RCC 7860 (cell line): ENCODE data around the gene EMP2.

Experiments
- DNase-seq: peaks from one replicate; pipeline ENCODE4 v3.0.0-alpha.2; 2015; ENCODE audit warnings: low spot score
- FAIRE-seq: peaks from 2 replicates; lab custom pipeline; 2012; peaks lifted over from hg19 to GRCh38; lab: Jason Lieb, UNC

EMP2 gene

DNA sequence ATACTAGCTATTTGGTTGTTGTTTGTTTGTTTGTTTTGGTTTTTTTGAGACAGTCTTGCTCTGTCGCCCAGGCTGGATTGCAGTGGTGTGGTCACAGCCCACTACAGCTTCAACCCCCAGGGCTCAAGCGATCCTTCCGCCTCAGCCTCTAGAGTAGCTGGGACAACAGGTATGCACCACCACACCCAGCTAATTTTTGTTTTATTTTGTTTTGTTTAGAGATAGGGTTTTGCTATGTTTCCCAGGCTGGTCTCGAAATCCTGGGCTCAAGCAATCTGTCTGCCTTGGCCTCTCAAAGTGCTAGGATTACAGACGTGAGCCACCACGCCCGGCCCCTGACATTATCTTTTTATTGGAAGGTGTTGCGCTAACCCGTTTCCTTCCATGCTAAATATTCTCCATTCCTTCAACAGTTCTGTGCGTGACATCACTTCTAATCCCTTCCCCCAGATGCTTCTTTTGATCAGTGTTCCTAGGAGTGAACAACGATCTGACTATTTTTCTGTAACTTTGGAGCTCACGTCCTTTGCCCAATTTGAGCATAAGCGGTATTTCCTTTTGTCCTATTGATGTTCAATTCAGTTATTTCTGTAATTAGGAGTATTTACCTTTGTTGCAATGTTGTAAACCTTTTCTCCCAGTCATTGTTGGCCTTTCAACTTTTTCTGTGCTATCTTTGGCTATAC is 30.2 kb upstream of the EMP2 start:
- FAIRE-seq = no peak
- no peak for DNase-seq

DNA sequence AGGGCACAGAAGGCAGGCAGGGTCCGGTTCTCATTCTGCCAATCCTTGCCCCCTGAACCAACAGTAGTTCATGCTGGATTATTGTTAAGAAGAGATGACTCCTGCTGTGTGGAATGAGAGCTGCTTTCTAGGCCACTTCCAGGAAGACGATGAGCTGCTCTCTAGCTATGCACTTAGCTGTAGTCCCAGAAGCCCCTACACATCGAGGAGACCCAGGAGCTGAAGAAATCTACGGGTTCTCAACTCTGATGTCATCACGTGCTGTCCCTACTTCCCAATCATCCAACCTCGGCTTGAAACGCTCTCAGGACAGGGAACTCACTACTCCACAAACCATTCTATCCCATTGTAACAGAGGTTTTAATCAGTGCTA is 29.0 kb upstream of the EMP2 start:
- DNase-seq (no peak), FAIRE-seq (no peak)

DNA sequence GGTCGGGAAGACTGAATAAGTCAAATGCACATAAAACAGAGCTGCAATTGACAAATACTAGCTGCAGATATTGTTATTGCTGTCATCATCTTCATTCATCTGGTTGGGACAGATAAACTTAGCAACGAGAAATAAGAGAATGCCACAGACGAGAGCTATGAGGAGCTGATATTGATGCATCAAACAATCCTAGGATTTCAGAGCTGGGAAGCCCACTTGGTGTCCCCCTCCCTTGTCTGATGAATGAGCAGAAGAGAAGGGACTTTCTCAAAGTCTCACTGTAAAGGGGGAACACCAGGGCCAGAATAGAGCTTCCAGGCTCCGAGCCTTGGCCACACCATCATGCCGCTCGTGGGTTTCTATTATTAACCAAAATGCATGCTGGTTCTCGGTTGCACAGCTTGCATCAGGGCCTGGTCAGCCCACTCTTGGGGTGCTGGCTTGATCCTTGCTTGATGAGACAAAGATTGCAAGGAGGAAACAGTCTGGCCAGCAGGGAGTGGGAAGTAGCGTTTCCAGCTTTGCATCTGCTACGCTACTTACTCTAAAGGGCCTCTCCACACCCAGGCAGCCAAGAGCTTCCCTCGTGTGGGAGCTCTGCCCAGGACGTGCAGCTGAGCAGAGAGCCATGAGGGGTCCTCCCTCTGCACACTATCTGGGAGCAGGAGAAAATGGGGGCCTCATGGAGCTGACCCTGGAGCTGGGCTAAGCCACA is 28.4 kb upstream of the EMP2 start:
- FAIRE-seq (no peak), DNase-seq (no peak)

DNA sequence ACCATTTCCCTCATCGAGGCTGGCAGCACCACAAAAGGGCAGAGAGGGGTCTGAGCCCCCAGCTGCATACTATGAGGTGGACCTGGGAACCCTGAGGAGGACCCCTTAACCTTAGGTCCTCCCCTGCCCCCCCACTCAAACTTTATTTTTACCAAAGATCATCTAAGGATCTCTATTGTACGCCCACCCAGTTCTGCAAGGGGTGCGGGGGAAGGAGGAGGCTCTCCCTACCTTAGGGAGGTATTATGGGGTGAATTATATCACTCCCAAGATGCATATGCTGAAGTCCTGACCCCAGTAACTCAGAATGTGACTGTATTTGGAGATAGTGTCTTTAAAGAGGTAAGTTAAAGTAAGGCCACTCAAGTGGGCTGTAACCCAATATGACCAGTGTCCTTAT is 26.8 kb upstream of the EMP2 start:
- DNase-seq = no peak
- no peak for FAIRE-seq

DNA sequence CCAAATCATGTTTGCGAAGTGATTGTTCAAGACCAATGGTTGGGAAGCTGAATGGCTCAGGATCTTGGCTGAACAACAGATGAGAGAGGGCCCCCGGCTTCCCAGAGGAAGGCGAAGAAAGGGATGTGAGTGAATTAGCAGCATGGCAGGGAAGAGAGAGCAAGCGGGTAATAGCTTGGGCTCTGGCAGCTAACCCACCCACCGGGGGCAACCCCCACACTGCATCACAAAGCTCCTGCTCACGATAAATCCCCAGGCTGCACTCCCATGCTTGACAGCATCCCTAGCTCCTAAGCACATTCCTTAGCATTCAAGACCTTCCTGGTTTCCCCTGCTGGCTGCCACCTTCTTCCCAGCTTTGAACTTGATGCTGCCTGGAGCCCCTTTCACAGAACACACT is 26.2 kb upstream of the EMP2 start:
- DNase-seq = no peak
- no peak for FAIRE-seq

DNA sequence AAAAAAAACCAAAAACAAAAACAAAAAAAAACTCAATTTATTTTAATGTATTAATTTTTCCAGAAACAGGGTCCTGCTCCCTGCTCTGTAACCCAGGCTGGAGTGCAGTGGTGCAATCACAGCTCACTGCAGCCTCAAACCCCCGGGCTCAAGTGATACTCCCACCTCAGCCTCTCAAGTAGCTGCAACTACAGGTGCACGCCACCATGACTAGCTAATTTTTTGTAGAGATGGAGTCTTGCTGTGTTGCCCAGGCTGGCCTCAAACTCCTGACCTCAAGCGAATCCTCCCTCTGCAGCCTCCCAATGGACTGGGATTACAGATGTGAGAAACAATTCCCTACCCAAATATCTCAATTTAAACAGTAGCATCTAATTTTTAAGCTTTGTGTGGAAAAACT is 25.2 kb upstream of the EMP2 start:
- DNase-seq (no peak), FAIRE-seq (no peak)

DNA sequence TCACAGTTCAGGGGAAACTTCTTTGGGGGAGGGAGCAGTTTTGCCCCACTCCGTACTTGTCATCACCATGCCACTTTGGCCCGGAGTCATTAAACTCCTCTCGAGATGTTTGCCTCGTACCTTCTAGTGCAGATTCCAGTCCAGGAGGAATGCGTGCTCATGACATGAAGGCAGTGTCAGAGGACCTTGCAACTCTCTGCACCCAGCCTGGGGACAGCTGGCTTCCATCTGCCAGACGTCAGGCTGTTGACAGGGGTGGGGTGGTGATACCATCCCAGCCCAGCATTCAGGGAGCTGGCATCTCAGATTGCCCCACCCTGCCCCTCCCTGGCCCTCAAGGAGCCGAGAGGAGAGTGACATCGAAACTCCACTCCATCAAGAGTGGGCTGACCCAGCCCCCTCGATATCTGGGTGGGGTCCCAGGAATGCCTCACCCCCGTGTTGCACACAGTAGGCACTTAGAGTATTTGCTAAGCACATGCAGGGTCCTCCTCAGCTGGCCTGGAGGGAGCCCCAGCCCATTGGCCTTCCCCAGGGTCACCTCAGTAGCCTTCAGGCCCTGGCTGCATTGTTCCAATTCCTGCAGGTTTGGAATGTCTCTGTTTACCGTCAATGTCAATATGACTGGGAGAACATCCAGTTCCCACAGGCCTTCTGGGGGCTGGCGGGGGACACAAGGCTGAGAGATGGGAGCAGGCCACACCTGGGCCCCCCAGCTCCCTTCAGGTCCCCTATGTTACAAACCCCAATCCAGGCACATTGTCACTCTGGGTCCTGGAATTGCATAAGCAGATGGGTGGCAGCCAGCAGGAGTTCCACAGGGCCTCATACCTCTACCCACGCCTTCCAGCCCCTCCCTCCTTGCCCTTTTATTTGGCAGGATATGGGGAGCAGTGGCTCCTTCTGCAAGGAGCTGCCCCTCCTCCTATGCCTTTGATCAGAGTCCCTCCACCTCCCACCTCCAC is 21.3 kb upstream of the EMP2 start:
- FAIRE-seq = no peak
- no peak for DNase-seq

DNA sequence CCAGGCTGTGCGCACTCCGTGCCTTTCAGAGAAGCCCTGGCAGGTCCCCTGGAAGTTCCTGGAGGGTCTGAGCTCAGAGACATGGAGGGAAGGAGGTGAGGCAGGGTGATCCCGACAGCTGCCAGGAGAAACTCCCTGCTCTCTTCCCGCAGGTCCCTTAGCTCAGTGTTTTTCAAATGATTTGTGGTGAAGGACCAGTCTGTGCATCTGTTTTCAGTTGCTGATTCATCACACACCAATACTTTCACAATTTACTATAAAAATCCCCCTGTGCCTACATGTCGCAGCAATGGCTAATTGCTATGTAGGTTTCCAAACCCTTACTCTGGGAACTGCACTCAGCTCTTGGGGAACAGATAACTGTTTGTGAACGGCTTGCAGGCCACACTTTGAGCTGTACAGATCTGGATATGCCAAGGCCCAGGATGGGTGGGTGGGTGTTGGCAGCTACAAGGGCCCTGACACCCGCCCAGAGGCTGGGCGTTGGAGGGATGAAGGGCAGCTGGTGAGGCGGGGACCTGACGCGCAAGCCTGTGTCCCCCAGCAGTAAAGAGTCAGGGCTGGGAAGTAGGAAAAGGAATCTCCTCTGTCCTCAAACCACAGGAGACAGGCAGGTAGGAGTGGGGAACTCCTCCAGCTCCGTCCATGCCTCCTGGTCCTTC is 20.5 kb upstream of the EMP2 start:
- no peak for DNase-seq

DNA sequence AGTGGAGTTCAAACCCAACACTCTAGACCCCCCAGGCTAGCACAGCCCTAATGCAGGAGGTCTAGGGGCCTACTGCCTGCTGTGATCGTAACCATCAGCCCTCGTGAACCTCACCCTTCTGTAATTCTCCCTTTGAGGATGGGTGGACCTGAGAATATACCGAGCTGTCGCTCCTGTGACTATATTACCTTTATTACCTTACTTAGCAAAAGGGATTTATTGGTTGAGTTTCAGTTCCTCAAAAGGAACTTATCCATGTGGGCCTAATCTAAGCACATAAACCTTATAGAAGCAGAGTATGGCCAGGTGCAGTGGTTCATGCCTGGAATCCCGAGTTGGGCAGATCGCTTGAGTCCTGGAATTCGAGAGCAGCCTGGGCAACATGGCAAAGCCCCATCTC is 19.2 kb upstream of the EMP2 start:
- FAIRE-seq = no peak
- DNase-seq = no peak

More for the DNA sequence above, 20.5 kb upstream of the EMP2 start:
- no peak for FAIRE-seq

DNA sequence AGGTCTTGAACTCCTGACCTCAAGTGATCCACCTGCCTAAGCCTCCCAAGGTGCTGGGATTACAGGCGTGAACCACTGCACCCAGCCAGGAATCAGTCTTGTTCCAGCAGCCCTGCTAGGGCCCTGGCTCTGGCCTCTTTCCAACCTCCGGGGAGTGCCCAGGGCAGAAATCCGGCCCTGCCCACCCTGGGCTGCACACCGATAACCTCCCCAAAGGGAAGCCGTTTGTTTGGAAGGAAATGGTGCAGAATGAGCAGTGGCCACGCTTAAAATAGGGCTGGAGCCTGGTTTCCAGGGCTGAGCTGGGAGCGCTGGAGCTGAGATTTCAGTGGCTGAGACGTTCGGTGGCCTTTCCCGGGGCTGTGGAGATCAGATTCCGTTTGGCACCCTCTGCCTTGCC is 17.8 kb upstream of the EMP2 start:
- no peak for DNase-seq
- FAIRE-seq = no peak

DNA sequence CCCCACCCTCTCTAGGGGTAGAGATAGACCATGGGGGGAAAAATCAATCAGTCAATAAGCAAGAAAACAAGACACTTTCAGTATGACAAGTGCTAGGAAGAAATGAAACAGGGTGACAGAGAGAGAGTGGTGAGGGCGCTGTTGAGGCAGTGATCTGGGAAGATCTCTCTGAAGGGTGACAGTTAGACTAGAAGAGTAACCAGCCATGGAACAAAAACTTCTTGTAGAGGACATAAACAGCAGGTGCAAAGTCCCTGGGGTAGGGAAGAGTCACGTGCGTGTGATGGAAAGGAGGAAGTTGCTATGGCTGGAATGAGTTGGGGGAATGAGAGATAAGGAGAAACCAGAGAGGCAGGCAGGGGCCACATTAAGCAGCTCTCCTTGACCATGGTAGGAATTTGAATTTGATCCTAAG is 16.8 kb upstream of the EMP2 start:
- FAIRE-seq (no peak), DNase-seq (no peak)

DNA sequence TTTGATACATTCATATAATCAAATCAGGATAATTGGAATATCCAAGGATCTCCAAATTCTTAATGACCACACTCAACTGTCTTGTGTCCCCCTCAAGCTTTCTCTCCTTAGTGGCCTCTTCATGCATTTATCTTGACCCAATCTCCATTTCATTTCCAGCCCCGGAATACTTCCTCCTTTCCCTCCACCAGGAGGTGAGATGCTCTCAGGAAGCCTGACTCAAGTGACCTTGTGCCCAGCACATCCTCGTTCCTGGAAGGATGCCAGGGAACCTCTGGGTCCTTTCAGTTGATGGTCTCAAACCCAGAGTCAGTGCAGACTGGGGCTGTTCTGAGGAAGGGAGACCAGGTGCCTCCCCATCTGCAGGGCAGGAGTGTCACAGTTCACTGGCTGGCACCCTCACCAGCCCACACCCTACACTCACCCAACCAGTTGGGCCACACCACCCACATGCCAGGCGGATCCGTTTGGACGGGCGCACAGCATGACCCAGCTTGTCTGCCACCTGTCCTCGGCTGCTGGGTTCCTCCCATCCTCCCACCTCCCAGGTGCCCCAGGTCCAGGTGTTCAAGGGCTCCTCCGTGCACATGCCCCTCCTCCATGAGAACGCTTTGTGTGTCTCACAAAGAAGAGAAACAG is 14.0 kb upstream of the EMP2 start:
- FAIRE-seq = no peak
- DNase-seq = no peak

DNA sequence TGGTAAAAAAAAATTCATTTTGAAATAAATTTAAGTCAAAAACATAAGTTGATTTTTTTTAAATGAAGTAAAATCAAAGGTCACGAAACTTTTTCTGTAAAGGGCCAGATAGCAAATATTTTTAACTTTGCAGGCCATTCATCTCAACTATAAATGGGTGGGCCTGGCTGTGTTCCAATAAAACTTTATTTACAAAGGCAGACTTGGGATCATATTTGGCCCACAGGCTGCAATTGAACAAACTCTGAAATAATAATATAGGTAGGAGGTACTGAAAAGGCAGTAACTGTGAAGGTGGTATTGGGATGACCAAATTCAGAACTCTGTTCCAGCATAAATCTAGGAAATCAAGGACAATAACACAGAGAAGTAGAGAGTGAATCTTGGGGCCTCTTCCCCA is 12.2 kb upstream of the EMP2 start:
- FAIRE-seq = no peak
- DNase-seq = no peak

DNA sequence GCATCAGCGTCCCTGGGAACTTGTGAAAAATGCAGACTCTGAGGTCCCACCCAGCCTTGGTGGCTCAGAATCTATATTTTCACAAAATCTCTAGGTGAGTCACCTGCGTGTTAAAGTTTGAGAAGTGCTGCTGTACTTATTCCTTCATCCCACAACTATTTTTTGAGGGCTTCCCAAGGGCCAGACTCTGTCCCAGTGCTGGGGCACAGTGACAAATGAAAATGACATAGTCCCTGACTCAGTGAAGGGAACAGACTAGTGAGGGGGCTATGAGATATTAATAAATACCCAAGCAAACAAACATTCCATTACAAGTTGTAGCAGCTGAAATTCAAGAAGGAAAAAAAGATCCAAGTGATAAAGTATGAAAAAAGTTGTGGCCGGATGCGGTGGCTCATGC is 9.9 kb upstream of the EMP2 start:
- DNase-seq (no peak), FAIRE-seq (no peak)

DNA sequence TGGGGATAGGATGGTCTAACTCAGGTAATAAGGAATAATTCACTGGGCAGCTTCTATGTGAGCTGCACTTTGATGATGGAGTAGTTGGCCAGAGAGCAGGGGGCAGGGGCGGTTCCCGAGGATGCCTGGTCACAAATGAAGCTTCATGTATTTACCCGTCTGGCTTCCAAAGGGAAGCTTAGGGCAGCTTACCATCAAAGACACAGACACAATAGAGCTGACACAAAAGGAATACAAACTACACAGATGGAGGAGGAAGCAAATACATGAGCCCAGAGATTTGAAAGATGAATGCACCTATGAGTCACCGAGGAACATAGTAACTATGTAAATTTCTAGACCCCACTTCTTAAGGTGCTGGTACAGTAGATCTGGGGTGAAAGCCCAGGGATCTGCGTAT is 8.7 kb upstream of the EMP2 start:
- no peak for FAIRE-seq
- no peak for DNase-seq

DNA sequence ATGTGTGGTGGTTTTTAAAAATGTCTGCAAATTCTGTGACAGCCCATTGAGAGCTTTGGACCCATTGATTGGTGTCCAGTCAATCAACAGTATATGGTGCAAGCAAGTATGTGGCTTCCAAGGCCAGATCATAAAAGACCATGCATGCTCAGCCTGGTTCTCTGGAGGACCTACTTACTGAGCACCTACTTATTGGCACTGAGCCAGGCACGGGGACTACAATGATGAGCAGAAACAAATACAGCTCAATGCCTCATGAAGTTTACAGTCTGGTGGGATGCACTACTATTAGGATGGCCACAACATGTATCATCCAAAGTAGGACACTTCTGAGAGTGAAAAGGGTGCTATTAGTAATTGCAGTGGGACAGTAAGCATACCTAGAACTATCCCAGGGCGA is 7.2 kb upstream of the EMP2 start:
- DNase-seq = no peak
- no peak for FAIRE-seq

DNA sequence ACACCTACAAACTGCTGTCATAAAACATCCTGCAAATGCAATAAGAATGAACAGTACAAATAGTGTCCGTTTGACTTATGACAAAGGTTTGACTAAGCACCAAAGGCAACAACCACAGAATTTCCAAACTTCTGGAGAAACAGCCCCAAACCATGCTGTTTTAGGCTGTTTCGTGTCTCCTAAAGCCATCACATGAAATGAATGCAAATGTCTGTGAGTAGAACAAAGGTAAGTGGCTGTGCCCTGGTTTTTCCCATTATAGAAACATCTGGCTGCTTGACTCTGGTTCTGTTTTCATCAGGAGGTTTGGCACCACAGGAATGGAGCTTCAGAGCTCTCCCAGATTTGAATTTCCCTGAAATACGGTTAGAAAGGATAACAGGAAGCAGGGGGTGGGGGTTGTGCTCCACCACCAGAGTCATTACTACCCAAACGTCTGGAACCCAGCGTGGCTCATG is 4.6 kb upstream of the EMP2 start:
- DNase-seq = peak; percentile 18
- no peak for FAIRE-seq

DNA sequence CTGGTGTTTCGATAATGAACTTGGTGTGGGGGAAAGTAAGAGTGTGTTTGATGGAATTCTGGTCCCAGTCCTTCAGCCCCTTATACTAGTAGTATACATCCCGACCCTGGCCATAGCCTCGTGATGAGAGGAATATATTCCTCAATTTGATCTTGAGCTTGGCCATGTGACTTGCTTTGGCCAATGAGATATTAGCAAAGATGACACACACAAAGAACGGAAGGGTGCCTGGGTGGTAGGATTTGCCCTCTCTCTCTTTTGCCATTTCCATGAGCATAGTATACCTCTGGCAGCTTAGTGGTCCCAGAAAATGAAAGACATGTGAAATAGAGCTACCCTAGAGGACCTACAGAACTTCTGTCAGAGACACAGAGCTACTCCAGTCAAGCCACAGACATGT is 2.9 kb upstream of the EMP2 start:
- FAIRE-seq = no peak

DNA sequence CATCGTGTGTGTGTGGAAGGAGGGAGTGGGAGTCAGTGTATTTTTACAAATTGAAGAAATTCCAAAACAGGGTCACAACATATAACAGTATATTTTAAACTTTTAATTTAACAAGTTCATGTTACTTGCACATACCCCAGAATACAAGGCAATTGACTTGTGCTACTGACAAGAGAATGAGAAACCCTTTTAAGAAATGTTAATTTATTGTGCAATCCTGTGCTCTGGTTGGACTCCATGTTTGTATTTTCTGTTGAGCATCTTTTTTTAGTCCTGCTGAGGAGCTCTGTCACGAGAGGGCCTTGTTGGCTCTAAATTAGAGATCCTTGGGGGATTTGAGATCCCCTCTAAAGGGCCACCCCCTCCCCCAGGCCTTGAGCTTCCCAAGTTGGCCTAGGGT is 1.1 kb upstream of the EMP2 start:
- FAIRE-seq (no peak), DNase-seq (no peak)

More for the DNA sequence above, 2.9 kb upstream of the EMP2 start:
- no peak for DNase-seq

DNA sequence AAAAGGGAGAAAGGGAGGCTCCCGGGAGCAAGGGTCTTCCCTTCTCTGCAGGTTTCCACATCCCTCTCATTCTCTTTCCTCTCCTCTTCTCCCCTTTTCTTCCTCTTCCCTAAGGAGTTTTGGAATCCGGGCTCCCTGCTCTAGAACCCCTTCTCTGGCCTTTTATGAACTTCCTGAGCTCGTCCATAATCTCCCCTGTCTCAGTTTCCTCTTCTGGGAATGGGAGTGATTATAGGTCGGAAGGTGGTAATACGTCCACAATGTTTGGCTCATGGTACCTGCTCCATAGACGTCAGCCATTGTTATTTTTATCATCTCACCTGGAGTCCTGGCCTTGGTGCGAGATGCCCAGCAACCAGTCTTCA is 467 bp upstream of the EMP2 start:
- FAIRE-seq (no peak), DNase-seq (no peak)

DNA sequence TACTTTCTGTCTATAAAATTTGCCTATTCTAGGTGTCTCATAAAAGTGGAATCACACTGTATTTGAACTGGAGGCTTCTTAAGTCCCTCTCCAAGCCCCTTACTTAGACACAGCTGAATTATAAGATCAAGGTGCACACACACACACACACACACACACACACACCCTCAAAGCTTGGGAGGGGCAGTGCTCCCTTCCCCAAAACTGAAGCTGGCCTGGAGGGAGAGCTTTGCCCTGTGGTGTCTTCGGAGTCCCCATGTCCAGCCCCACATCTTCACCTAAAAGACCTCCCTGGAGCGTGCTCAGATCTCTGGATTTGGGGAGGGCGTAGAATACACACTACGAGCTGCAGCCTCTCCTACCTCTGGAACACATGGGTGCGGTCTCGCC is 828 bp downstream of the EMP2 start:
- FAIRE-seq (no peak), DNase-seq (no peak)
